ENCODE measurements around the gene SIN3A.

Gene SIN3A

DNA sequence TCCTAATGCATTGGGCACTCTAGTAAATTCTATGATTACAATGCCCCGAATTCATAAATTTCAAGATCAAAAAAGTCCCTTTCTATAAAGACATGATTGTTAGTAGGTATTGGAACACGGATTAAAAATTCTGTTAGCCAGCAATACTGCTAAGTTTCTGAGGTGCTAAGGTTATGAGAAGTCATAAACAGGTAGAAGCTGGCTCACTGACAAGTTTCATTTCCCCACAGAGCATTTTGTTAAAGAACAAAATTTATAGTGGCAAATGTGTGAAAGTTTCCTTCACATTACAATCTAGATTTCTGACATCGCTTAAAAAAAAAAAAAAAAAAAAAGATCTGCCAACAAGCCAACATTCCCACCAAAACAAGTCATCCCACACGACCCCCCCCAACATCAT, 70.7 kb downstream of the SIN3A start:
- no peak for DNase-seq (ENCODE audit: low spot score)

DNA sequence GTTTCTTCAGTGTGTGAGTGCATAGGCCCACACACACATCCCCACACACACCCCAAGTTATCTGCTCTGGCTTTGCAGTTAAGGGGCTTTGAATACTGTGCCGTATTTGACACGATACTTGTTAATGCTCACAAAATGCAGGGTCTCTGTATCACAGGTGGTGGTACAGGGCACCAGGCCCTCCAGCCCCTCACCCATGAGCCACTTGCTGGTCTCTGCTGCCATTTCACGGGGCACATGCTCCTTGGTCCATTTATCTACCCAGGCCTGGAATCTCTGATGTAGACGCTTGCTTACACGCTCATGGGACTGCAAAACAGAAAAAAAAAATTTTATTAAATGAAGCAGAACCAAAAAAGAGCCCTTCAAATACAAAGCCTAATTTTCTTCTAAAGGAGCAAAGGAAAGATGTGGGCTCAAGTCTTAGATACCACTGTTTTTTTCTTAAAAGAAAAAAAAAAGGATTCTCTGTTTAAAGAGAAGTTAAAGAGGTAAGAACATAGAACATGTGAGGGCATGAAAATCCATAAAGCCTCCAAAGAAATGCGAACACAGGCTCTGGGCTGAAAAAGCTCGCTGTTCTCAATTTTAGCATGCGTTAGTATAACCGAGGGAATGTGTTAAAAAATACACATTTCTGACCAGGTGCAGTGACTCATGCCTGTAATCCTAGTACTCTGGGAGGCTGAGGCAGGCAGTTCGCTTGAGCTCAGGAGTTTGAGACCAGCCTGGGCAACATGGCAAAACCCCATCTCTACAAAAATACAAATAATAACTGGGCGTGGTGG, 79.4 kb downstream of the SIN3A start:
- DNase-seq (ENCODE audit: low spot score), result no peak

DNA sequence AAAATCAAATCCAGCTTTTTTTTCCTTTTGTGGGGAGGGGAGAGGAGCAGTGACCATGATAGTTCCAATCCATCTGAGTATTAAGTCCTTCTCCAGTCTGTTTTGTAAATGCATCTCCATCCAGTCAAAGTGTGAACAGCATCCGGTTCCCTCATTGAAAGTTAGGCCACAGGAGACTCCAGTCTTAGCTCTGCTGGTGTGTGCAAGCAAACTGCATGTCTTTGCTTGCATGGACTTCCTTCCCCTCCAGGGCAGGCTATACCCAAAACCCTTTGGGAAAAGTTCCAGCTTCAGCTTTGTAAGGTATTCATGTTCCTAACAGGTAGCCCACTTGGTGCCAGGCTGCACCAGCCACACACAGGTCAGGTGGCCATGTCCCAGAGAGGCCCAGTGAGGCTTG, 80.0 kb downstream of the SIN3A start:
- no peak for DNase-seq (ENCODE audit: low spot score)

- no peak for DNase-seq (ENCODE audit: low spot score)
These were observed 81.5 kb downstream of the SIN3A start for GRCh38 chr15:75369897-75370581.

- DNase-seq (ENCODE audit: low spot score), result no peak
These were observed 82.7 kb downstream of the SIN3A start for GRCh38 chr15:75368689-75369239.

GRCh38 chr15:75367913-75368688, 83.4 kb downstream of the SIN3A start, which contains the start of gene MAN2C1:
TSS of gene MAN2C1 (minus strand) at chr15:75368607. CDS start at chr15:75368583, 24 bp downstream.
- DNase-seq (ENCODE audit: low spot score), result peak; percentile 97

GRCh38 chr15:75367406-75367912, 84.0 kb downstream of the SIN3A start:
- no peak for DNase-seq (ENCODE audit: low spot score)

GRCh38 chr15:75367006-75367405, 84.5 kb downstream of the SIN3A start:
- peak; percentile 30 for DNase-seq (ENCODE audit: low spot score)

DNA sequence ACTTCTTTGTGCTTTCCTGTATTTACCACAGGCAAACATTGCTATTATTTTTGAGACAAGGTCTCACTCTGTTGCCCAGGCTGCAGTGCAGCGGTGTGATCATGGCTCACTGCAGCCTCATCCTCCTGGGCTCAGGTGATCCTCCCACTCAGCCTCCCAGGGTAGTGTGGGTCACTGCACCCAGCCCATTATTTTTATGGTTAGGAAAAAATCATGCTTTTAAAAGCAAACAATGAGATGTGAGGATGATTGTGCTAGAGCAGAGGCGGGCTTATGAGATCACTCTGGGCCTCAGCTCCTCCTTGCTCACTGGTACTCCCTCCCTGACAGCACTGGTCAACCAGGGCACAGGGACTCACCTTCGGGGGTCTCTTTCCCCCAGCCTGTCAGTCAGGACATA, 85.3 kb downstream of the SIN3A start:
- DNase-seq (ENCODE audit: low spot score), result no peak

DNA sequence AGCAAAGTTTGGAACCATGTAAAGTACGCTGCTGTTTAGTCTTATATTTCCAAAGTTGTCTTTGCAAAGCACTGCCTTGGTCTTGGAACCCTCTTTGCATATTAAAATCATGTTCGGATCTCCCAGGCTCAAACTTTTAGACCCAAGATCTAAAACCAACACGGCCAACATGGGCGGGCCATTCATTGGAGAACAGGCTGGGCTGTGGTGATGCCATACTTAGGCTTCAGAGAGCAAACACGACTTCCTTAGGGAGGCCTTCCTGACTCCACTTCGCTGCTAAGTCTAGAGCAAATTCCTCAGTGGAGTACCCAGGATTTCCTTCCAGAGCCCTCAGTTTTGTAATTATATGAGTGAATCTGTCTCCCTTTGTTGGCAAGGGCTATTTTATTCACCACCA, 86.6 kb downstream of the SIN3A start:
- no peak for DNase-seq (ENCODE audit: low spot score)

DNA sequence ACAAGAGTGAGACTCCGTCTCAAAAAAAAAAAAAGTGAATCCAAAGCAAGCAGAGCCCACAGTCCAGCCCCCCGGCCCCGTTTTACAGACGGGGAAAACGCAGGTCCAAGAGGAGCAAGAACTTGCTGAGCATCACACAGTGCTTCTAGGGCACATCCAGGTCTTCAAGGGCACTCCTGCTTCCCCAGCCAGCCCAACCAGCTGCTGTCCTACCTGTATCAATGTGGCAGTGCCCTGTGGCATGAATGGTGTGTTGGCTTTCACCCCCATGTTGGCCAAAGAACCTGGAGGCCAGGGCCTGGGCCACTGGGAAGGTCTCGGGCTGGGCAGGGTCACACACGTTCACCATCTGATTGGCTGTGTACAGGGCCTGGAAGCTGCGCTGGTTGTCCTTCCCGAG, 87.7 kb downstream of the SIN3A start:
- DNase-seq (ENCODE audit: low spot score), result no peak

- no peak for DNase-seq (ENCODE audit: low spot score)
These were observed 88.7 kb downstream of the SIN3A start for GRCh38 chr15:75362642-75363249.

DNA sequence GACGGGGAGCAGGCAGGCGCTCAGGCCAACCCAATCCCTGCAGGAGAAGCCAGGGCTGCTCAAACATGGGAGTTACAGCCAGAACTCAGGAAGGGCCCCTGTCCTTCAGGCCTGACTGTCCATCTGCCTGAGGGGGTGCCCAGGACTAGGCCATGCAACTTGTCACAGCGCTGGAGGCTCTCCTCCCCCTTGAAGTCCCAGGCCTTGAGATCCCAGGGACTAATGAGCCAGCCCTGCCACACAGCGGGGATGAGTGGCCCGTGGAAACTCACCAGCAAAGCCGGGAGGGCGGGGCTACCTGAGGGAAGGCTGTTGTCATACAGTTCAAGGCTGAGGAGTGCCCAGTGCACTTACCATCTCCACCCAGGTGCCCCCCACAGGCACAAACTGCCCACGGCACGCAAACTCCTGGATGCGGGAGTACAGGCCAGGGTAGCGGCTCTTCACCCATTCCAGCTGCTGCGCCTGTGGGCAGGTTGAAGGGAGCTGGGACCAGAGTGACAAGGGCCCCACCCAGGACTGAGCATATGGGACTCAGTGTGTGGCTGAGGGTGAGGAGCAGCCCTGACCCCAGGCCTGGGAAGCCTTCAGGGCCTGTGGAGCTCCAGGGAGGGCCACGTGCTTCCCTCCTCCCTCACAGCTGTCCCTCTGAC, 89.4 kb downstream of the SIN3A start:
- DNase-seq (ENCODE audit: low spot score), result no peak

GRCh38 chr15:75361361-75361988, 90.0 kb downstream of the SIN3A start:
- no peak for DNase-seq (ENCODE audit: low spot score)

GRCh38 chr15:75360856-75361255, 90.6 kb downstream of the SIN3A start:
- DNase-seq (ENCODE audit: low spot score), result no peak

- DNase-seq (ENCODE audit: low spot score), result no peak
These were observed 91.1 kb downstream of the SIN3A start for GRCh38 chr15:75360391-75360790.

GRCh38 chr15:75359537-75360250, 91.8 kb downstream of the SIN3A start:
- no peak for DNase-seq (ENCODE audit: low spot score)

DNA sequence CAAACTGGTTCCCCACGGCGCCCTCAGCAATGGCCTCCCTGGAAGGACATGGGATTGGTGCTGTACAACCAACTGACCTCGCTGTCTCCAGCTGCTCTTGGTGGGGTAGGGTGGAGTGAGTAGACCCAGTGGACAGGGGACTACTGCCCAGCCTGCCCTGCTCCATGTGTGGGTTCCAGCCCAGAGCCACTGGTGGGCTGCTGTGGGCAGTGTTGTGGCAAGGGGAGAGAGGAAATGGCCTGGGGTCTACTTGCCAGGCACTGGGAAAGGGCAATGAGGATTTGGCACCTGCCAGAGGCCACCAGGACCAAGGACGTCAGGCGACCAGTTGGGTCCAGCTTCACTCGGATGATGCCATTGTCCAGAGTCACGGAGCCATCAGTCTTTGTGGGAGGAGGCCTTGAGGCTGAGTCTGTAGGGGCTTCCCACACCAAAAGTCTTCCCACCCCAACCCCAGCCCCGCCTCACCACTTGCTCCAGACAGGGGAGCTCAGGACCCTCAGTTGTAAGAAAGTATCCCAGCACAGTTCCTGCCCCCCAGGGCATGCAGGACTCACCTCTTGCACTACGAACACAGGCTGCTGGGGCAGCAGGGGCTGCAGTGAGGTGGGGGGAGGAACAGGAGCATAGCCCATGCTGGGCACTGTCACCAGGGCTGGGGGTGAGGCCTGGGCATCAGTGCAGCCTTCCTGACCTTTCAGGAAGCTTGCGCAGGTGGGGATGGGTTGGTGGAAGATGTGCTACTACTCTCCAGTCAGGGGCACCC, 92.5 kb downstream of the SIN3A start:
- no peak for DNase-seq (ENCODE audit: low spot score)

DNA sequence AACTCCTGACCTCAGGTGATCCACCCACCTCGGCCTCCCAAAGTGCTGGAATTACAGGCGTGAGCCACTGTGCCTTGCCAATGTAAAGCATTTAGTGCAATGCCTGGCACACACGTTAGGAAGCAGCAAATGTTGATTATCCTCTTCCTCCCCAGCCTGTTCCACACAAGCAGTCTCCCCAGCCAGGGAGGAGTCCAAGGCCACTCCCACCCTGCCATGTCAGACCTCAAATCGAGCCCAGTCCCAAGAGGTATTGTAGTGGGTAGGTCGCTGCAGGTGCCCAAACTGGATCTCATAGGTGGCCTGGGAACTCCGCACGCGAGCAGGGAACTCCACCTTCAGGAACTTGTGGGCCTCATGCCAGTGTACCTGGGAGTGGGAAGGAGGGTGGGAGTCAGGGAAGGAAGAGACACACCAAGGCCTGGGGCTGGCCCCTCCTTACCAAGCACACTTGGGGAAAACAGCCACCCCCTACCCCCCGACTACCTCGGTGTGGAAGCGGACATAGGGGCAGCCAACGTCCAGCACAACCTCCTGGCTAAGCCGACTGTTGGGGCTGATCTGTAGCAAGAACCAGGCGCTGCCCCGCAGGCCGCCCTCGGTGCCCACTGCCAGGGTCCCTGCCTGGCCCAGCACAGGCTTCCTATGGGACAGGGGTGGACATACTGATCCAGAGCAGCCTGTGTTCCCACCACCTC, 93.4 kb downstream of the SIN3A start:
- DNase-seq (ENCODE audit: low spot score), result no peak
